SIG-M5 (cell line): ENCODE data around the gene SOAT1.
"Not testable (repeated sequence)": the region's sequence is repeated elsewhere in the genome, so short reads cannot be mapped to it uniquely, and the experiment has no call there.

Experiments
- DNase-seq: peaks from one replicate; lab custom pipeline; 2025; lab: John Stamatoyannopoulos, UW

SOAT1 gene

DNA sequence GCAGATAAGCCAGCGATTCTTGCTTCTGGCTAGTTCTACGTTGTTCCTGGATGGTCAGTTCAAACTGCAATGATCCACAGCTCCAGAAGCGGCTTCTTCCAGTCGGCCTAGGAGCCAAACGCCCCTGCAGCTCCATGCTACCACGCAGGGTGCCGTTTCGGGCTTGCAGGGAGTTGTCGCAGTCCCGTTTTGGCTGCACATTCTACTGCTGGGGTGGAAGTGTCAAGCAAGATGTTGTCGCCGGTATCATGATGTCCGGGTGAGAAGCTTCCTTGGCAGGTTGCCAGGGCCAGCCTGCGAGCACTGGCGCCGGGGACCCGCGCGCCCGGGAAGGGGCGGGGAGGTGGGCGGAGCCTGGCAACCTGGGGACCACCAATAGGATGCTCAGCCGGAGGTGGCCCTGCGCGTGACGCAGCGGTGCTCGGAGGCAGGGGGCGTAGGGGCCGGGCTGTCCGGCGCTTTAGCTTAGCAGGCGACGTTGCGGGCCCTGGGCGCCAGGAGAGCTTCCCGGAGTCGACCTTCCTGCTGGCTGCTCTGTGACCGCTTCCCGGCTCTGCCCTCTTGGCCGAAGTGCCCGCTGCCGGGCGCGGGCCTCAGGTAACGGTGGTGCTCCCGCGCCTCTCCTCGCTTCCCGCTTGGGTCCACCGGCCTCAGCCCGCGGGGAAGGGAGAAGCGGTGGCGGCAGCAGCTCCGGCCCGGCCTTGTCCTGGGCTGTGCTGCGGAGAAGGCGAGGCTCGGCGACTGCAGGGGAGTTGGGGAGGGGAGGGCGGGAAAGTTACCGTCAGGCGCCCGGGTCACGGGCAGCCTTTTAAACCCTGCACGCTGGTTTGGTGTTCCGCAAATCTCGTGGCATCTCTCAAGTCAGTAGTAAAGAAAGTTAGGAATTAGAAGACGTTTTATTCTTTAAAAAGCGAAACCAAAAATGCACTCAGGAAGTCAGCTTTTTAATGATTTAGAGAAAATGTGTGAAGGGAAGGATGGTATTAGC, at the start of gene SOAT1:
Gene SOAT1, plus strand, starts transcription at position 458 of the 988 bp plus-strand sequence. CDS start 8,888 bp downstream, outside the sequence.
- no peak for DNase-seq

DNA sequence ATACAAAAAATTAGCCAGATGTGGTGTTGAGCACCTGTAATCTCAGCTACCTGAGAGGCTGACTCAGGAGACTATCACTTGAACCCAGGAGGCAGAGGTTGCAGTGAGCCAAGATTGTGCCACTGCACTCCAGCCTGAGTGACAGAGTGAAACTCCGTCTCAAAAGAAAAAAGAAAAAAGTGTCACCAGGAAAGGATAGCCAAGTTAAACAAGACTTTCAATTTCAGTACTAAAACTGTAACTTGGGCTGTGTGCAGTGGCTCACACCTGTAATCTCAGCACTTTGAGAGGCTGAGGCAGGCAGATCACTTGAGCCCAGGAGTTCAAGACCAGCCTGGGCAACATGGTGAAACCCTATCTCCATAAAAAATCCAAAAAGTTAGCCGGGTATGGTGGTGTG, 48.2 kb upstream of the SOAT1 start:
- DNase-seq: not testable (repeated sequence)

DNA sequence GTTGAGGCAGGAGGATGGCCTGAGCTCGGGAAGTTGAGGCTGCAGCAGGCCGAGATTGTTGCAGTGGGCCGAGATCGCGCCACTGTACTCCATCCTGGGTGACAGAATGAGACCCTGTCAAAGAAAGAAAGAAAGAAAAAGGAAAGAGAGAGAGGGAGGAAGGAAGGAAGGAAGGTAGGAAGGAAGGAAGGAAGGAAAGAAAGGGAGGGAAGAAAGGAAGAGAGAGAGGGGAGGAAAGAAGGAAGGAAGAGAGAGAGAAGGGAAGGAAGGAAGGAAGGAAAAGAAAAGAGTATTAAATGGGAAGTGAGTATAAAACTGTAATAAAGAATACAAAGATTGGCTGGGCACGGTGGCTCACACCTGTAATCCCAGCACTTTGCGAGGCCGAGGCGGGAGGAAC, 45.7 kb upstream of the SOAT1 start:
- DNase-seq: no peak

DNA sequence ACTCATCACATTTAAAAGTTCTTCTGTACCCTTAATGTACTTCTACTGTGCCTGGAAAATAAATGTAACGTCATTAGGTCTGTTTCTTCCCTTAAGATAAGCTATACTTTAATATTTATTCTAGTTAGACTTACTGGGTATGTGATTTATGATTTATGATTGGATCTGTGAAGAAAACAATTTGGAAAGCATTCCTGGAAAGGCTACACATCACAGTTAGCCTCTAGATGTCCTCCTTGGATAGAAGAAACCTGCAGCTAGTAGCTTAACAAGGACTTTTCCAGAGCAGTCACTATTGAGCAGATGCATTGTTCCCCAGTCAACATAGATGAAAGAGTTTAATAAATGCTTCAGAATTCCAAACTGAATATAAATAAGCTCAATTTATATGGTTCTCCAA, 41.9 kb upstream of the SOAT1 start:
- no peak for DNase-seq

DNA sequence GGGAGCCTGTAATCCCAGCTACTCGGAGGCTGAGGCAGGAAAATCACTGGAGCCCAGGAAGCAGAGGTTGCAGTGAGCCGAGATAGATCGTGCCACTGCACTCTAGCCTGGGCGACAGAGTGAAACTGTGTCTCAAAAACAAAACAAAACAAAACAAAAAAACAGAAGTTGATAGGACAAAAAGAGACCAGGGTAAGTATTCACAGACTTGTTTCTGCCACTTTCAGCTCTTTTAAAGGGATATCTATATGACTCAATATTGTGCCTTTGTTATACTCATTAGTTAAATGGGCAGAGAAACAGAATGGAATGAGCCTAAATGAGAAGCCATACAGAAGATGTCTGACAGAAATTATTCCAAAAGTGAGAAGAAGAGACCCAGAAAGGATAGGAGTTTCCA, 41.0 kb upstream of the SOAT1 start:
- DNase-seq: no peak

DNA sequence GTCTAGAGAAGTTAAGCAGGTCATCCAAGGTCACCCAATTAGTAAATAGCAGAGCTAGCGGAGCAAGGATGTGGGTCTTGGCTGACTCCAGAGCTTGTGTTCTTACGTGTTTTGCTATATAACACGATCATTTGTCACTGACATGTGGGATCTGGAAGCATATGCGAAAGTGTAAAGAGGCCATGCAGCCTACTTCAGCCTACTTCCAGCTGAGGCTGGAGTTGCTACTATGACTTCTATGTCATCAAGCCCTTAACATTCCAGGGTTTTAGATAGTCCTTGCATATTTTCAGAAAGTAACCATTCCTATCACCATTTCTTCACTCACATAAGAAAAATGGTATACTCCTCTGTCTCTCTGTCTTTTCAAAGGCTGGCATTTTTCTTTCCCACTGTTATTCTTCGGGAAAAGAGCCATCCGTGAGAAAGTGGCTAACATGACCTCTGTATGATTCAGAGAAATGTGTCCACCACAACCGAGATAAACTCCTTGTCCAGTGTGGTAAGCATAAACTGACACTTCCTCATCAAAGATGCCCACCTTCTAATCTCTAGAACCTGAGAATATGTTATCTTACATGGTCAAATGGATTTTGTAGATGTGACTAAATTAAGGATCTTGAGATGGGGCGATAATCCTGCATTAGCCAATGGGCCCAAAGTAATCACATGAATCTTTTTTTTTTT, 40.2 kb upstream of the SOAT1 start:
- no peak for DNase-seq

DNA sequence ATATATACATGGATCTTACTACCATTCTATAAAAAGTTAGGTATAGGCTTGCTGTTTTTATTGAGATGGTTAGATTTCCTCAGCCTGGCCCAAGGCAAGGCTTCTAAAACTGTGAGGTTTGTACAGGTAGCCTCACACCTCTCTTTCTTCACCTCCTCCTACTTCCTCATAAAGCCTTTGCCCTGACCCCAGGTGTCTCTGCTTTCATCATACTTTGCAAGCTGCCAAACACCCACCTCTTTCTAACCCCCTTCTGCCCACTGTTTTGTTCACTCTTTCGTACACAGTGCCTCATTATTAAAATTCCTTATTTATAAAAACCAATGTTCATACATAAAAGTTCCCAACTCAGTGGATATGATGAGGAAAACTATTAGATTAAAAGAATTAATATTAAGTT, 31.4 kb upstream of the SOAT1 start:
- no peak for DNase-seq

DNA sequence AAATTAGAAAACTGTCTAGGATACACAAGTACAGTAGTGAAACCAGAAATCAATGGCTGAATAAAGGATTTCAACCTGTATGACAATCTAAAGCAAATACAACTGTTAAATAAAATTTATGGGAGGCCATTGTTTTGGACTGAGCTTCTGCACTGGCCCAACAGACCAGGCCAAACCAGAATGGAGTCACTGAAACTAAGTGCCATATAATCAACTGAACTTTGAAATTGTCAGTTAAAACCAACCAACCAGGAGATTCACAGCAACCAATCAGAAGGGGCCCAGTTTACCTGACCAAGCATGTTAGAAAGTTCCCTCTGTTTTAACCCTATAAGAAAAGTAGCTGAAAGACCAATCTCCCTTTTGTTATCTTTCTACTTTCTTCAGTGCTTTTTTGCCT, 30.5 kb upstream of the SOAT1 start:
- DNase-seq: no peak

DNA sequence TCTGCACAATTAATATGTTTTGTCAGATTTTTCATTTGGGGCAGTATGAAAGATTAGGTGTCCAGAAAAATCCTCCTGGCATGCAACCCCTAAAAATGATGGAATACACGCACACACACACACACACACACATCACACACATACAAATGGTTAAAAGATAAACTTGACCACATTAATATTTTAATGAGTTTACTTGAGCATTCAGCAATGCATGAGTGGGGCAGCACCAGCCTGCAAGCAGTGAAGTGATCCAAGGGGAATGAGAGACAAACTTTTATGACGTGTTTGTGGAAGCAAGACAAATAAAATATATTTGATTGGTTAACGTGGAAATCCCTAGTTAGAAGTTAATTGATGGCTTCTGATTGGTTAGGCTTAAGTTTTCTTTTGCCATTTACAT, 29.1 kb upstream of the SOAT1 start:
- no peak for DNase-seq

DNA sequence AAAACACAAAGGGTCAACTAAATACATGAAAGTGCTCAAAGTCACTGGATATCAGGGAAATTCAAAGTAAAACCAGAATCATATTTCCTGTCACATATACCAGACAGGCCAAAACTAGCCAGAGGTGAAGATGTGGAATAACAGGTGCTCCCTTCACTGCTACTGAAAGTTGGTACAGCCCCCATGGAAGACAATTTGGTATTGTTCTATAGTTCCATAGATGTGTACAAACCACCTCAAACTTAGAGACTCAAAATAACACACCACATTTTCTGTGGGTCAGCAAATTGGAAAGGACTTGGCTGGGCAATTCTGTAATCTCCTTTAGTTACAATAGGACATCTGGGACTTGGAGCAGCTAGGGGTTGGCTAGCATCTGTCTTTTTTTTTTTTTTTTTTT, 24.5 kb upstream of the SOAT1 start:
- DNase-seq: no peak

DNA sequence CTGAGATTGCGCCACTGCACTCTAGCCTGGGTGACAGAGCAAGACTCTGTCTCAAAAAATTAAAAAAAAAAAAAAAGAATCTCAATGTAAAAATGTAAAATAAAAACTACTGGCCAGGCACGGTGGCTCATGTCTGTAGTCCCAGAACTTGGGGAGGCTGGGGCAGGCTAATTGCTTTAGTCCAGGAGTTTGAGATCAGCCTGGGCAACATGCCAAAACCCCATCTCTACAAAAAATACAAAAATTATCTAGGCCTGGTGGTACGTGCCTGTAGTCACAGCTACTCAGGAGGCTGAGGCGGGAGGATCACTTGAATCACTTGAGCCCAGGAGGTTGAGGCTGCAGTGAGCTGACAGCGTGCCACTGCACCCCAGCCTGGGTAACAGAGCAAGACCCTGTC, 19.2 kb upstream of the SOAT1 start:
- not testable (repeated sequence) for DNase-seq

DNA sequence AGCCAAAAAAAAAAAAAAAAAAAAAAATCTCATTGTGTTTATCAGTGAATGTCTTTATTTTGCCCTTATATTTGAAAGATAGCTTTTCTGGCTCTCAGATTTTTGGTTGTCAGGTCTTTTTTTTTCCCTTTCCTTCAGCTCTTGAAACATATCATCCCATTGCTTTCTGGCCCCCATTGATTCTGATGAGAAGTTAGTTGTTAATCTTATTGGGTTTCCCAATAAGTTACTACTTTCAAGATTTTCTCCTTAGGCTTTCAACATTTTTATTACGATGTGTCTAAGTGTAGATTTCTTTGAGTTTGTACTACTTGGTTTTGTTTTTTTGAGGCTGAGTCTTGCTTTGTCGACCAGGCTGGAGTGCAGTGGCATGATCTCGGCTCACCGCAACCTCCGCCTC, 14.7 kb upstream of the SOAT1 start:
- DNase-seq: no peak

DNA sequence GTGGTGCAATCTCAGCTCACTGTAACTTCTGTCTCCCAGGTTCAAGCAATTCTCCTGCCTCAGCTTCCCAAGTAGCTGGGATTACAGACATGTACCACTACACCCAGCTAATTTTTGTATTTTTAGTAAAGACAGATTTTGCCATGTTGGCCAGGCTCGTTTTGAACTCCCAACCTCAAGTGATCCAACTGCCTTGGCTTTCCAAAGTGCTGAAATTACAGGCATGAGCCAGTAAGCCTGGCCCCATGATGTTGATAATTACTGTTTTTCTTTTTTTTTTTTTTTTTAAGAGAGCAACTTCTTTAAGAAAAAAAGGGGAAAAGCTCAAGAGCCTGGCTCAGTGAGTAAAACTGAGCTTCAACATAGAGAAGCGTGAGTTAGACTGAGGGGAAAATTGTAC, 9.6 kb upstream of the SOAT1 start:
- no peak for DNase-seq

DNA sequence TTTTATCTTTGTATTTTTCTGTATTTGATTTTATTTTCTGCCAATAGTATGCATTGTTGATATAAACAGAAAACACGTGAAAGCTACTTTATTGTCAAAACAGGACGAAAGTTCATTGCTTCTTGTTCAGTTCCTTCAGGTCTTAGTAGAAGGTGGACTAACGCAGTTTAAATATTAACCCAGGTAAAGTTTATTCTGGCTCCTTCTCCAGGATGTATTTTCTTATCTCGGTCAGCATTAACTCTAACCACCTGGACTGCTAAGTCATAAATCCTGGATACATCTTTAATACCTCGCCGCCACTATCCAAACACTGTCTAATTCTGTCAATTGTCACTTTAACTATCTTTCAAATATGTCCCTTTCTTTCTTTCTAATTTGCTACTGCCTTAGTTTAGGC, 5.7 kb upstream of the SOAT1 start:
- no peak for DNase-seq

DNA sequence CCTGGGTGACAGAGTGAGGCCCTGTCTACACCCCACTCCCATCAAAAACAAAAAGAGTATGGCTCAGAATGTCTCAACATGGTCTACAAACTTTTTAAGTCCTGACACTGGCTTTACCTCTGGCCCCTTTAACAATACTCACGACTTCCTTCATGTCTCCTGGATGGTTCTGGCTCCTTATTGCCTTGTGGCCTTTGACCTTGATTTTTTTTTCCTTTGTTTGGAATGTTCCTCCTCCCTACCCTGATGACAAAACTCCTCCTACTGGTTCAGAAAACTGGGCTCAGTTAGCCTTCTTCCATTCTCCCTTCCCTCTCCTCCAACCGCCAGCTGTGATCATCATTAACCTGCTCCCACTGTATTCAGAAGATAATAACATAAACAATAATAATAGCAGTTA, 4.6 kb upstream of the SOAT1 start:
- no peak for DNase-seq

DNA sequence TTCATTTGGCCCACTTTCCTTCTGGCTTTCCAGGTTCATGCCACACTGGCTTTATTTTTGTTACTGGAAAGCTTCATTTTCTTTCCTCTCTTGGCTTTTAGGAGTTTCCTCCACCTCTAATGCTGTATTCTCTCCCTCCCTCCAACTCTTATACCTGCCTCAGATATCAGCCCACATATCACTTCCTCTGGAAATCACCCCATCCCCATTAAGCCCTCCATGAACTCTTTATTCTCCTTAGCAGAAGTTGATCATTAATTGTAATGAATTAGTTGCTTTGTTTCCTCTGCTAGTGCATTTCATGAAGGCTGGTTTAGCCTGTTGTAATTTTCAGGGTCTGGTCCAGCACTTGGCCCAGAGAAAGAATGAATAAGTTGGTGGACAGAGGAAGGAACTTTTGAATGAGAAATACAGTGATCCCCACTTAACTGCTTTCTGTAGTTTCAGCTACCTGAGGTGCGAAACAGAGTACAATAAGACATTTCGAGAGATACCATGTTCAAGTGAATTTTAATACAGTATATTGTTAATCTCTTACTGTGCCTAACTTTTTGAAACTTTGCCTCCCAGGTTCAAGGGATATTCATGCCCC, 1.7 kb downstream of the SOAT1 start:
- DNase-seq: no peak

DNA sequence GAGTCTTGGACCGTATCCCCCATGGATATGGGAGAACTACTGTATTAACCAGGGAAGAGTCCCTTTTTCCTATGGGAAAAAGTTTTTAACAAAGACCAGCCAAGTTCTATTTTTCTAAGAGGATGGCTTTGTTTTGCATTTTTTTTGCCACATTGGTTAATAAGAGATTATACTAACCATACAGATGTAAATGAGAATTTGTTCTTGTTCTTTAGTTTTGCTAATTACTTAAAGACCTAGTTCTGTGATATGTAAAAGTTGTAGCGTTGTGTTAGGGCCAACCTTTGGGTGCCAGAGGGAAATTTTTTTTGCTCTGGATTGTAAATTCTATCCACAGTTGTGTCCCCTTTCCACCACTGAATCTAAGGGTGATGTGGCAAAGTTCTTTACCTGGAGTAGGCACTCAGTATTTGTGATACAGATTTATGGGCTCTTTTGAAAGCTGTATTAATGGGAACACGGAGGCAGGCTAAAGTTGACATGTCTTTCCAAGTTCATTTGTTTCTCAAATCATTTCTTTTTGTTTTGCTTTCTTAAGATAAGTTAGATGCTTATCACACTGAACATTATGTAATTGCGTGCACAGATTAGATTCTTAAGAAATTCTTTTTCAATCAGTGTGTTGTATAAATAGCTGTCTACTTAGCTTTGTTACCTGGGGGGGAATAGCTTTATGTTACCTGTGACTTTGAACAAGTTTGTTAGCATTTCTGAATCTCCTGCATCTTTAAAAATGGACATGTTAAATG, 2.9 kb downstream of the SOAT1 start:
- no peak for DNase-seq

DNA sequence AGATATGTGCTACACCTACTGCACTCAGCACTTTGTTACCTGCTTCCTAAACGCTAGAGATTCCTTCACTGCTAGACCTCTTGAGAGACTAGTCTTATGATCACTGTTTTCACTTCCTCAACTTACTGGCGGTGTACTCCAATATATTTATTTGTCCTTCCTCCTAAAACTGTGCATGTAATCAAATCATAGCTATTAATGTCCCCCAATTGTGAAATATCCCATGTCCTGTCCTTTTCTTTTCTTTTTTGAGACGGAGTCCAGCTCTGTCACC, 3.4 kb downstream of the SOAT1 start:
- no peak for DNase-seq

DNA sequence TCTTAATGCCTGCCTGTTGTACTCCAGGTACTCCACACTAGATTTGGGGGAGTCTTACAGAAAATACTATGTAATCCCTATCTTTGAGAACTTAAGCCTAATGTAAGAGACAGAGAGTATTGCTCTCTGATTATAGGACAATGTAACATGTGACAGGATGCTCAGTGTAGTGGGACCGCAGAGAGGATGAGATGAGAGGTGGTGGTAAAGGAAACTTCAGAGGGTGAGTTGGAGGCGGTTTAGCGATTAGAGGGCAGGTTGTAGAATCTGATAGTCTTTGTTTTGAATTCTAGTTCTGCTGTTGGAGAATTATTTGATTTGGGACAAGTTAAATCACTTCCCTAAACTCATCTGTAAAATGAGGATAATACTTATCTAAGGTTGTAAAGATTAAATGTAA, 5.4 kb downstream of the SOAT1 start:
- DNase-seq: no peak

DNA sequence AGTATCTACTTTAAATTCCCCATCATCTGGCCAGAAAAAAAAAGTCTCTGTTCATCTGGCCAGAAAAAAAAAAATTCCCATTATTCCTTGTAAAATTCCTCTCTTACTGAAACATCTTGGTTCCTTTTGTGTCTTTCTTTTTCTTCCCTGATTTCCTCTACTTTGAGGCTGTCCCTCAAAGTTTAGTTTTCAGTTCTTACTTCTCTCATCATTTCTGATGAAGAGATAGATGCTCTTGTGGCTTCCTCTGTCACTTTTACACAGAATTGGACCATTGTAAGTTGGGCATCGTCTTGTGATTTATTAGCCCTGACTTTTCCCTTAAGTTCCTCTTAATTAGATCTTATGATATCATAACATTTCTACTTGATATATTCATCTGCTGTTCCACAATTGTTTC, 6.5 kb downstream of the SOAT1 start:
- no peak for DNase-seq

DNA sequence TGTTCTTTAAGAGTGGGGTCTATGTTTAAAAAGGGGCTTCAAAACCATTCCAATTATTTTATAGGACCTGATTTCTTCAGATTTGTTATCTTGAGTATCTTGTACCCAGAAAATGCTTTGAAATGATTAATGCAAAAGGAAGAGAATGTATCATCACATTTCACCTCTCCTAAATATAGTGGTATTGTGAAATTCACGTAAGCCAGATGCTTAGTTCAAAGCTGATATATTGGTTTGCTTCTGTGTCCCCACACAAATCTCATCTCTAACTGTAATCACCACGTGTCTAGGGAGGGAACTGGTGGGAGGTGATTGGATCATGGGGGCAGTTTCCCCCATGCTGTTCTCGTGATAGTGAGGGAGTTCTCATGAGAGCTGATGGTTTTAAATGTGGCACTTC, 8.5 kb downstream of the SOAT1 start:
- DNase-seq: no peak

DNA sequence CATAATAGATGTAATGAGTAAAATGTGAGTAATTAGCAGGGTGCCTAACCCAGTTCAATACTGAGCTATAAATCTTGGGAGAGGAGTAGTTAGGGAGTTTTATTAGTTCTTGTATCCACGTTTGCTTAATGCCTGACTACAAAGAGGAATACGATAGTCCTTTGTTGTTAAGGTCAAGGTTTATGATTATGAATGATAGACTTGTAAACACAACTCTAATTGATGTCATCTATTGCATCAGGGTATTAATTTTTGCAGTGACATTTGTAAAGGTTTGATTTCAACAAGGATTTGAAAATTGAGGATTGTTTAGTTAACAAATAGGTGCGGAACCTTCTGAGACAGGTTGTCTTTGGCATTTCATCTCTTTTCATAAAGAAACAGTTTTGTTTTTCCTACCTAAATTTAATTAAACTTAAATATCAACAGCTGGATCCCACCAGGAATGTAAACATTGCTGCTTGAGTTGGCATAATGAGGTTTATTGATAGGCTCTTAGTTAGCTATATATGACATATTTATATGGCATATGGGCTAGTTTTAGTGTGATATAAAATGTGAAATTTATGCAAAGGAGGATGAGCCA, 9.7 kb downstream of the SOAT1 start:
- DNase-seq: no peak
